GM13976 (cell line): ENCODE results near the gene ABL2.

Experiments used
- DNase-seq: peaks from one replicate; pipeline ENCODE4 v3.0.0; 2012; ENCODE audit warnings: low spot score
- in situ Hi-C: fragments of 300-500 bp; cut with MboI; formaldehyde crosslinking; loops from one replicate; pipeline ENCODE4 v1.12.0; 2022; ENCODE audit warnings: low sequenced_read_pairs, mixed read lengths, inconsistent platforms; ENCODE audit not compliant: unreplicated experiment
- TF ChIP-seq, protein P1 (sequence below): IDR thresholded peaks from 2 replicates; pipeline ENCODE4 v1.5.1; 2012; ENCODE audit warnings: borderline replicate concordance, mild to moderate bottlenecking; ENCODE audit not compliant: insufficient read depth; ENCODE audit errors: extremely low read depth, missing control alignments, control extremely low read depth

Gene ABL2

DNA sequence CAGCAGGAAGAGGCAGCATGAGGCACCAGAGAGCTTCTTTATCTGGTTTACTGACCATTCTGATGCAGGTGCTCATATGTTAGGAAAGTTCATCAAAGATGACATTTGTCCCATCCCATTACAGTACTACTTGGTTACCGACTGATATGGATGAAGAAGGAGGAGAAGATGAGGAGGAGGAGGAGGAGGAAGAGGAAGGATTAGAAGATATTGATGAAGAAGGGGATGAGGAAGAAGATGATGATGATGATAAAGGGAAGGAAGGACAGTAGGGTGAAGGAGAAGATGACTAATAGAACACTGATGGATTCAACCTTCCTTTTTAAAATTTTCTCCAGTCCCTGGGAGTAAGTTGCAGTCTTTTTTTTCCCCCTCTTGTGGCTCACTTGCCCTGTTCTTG lies 45.1 kb downstream of the ABL2 start:
- DNase-seq = no peak
- in situ Hi-C loops = no loop called here
- TF ChIP-seq, protein P1, sequence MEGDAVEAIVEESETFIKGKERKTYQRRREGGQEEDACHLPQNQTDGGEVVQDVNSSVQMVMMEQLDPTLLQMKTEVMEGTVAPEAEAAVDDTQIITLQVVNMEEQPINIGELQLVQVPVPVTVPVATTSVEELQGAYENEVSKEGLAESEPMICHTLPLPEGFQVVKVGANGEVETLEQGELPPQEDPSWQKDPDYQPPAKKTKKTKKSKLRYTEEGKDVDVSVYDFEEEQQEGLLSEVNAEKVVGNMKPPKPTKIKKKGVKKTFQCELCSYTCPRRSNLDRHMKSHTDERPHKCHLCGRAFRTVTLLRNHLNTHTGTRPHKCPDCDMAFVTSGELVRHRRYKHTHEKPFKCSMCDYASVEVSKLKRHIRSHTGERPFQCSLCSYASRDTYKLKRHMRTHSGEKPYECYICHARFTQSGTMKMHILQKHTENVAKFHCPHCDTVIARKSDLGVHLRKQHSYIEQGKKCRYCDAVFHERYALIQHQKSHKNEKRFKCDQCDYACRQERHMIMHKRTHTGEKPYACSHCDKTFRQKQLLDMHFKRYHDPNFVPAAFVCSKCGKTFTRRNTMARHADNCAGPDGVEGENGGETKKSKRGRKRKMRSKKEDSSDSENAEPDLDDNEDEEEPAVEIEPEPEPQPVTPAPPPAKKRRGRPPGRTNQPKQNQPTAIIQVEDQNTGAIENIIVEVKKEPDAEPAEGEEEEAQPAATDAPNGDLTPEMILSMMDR = no peak

DNA sequence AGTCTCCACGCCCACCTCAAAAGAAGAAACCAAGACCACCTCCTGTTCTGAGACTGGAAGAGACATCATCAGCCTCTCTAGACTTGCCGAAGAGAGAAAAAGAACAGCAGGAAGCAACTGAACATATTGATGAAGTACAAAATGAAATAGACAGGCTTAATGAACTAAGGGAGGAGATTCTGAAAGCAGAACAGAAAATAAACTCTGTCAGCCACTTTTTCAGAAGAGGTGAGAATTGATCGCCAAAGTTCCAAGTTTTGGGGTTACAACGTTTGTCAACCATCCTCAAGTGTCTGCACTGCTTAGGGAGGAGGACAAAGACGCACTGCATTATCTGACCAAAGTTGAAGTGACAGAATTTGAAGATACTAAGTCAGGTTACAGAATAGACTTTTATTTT lies 45.6 kb downstream of the ABL2 start:
- DNase-seq = no peak
- in situ Hi-C loops = no loop called here
- TF ChIP-seq, protein P1 = no peak

DNA sequence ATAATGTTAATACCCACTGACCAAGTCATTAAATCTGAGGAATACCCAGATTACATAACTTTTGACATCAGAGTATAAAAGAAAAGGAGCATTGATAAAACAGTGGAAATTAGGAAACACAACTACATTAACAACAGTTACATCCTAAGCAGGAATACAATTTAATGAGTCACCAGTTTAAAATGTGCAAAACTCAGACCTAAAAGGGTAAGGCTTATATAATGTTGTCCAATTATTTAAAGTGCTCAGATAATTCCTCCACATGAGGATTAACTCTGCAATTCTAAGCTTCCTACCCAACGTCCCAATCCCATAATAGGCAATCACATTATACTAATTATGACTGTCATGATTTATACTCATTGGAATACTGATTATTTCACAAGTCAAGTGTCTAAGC lies 50.5 kb downstream of the ABL2 start:
- in situ Hi-C loops = no loop called here
- no peak for DNase-seq

DNA sequence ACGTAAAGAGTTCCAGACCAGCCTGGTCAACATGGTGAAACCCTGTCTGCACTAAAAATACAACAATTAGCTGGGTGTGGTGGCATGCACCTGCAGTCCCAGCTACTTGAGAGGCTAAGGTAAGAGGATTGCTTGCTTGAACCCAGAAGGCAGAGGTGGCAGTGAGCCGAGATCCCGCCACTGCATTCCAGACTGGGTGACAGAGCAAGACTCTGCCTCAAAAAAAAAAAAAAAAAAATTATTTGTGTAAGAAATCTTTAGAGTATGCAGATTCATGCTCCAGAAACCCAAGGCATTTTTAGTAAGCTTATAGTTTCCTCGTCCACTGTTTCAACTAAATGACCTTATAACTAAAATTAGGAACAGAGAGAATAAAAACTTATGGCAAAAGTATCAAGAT lies 51.3 kb downstream of the ABL2 start:
- TF ChIP-seq, protein P1 = no peak
- in situ Hi-C loops = no loop called here

More for the DNA sequence above, 50.5 kb downstream of the ABL2 start:
- TF ChIP-seq, protein P1 = no peak

DNA sequence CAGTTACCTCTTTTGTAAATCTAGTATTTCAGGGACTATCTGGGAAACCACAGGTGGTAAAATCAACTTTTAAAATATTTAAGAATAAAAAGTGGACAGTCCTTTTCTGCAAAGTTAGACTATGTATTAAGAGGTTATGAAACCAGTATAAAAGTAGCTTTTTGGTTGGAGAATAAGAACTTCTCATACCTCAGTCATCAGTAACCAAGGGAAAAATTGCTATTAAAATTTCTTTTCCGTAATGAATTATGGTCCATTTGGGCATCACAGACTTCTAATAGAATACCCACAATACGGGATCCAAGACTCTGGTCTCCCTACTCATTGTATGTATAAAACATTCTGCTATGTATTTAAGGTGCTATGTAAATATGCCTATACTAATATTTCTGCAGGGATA lies 51.9 kb downstream of the ABL2 start:
- TF ChIP-seq, protein P1 = no peak
- DNase-seq = no peak
- in situ Hi-C loops = no loop called here

More for the DNA sequence above, 51.3 kb downstream of the ABL2 start:
- DNase-seq = no peak

DNA sequence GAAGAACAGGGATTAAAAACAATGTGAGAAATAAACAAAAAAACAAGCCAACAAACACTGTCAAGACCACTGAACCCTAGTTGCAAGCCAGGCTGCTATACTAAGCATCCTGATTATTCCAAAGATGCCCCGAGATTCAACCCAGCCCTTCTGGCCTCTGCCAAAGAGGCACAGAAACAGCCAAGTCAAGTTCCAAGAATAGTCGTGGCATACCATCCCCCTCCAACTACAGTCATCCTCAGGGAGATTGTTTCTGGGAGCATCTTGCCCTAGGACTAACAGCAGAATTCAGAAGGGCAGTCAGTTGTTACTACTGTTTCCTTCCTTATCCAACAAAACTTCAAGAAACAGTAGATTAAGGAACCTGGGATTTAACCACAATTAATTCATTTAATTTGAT lies 52.3 kb downstream of the ABL2 start:
- no peak for DNase-seq
- TF ChIP-seq, protein P1 = no peak
- in situ Hi-C loops = no loop called here
